Left cardiac atrium (tissue), 4 donors: ENCODE results near the gene PTH2R. TPM values are rescaled to one million over a fixed set of nuclear protein-coding genes. Genes with fewer than 3 reads are reported as not detected.
"Not testable (repeated sequence)": the region's sequence is repeated elsewhere in the genome, so short reads cannot be mapped to it uniquely, and the experiment has no call there.

ENCODE experiments used
- ATAC-seq, 2 donors: fragments of 200-7000 bp; cut with Tn5 transposase; one replicate each; pipeline ENCODE4 v1.9.1; 2020; ENCODE audit warnings: mild to moderate bottlenecking in 2 of 2, moderate library complexity in 2 of 2
- DNase-seq: peaks from one replicate; pipeline ENCODE4 v3.0.0-alpha.2; 2020
- intact Hi-C, 2 donors: fragments of 100-400 bp; cut with DNase I; formaldehyde crosslinking; loops; one replicate each; pipeline versions ENCODE4 v1.14.1 to v1.15.1; 2022 to 2023
- total RNA-seq, 2 donors: library from RNA; stranded (reverse); fragmentation: NEBNext Ultra II Directional; extraction: Animal tissue kit (Norgen Biotek cat#: 25700); gene quantifications; one replicate each; pipeline ENCODE4 v1.2.1, GENCODE V29; 2021
- donor health status: DM: no; HTN: yes; CAD: no.
- donor health status: DM: no; HTN: yes; CAD: no; lungs with severe emphysema.
- donor health status: DM: yes; HTN: yes; CAD: no.
- donor health status: Dilated cardiomyopathy.

The PTH2R gene
- total RNA-seq, 2 donors from 2014 or later, result not detected

- DNase-seq, result no peak
- intact Hi-C loops, result no loop called here
- no peak for ATAC-seq
Measured at GRCh38 chr2:208386541-208386940, 20.1 kb upstream of the PTH2R start.

- intact Hi-C loops, result no loop called here
- DNase-seq, result no peak
- no peak for ATAC-seq
Measured at GRCh38 chr2:208389940-208390339, 16.7 kb upstream of the PTH2R start.

GRCh38 chr2:208392300-208392699 lies 14.3 kb upstream of the PTH2R start:
- DNase-seq (no peak), ATAC-seq (no peak)
- intact Hi-C loops, result no loop called here

GRCh38 chr2:208396796-208397195 lies 9.8 kb upstream of the PTH2R start:
- DNase-seq, intact Hi-C loops, ATAC-seq: not testable (repeated sequence)

GRCh38 chr2:208399201-208399600 lies 7.4 kb upstream of the PTH2R start:
- no peak for ATAC-seq
- DNase-seq, result no peak
- intact Hi-C loops, result no loop called here

GRCh38 chr2:208407667-208408066 lies 1.1 kb downstream of the PTH2R start:
- ATAC-seq (peak; percentile 41 to 67), DNase-seq (no peak)
- intact Hi-C loops, result no loop called here

- ATAC-seq (no peak), DNase-seq (no peak)
- intact Hi-C loops, result no loop called here
Measured at GRCh38 chr2:208413931-208414330, 7.3 kb downstream of the PTH2R start.

GRCh38 chr2:208415255-208415654 lies 8.7 kb downstream of the PTH2R start:
- intact Hi-C loops, result no loop called here
- no peak for ATAC-seq
- no peak for DNase-seq

GRCh38 chr2:208415897-208416296 lies 9.3 kb downstream of the PTH2R start:
- no peak for ATAC-seq
- intact Hi-C loops, result no loop called here
- DNase-seq, result no peak

- no peak for DNase-seq
- ATAC-seq, result no peak
- intact Hi-C loops, result no loop called here
Measured at GRCh38 chr2:208426412-208427045, 19.9 kb downstream of the PTH2R start.

GRCh38 chr2:208437755-208438154 lies 31.2 kb downstream of the PTH2R start:
- DNase-seq, result no peak
- intact Hi-C loops, result no loop called here
- ATAC-seq, result no peak

- no peak for ATAC-seq
- DNase-seq, result no peak
- intact Hi-C loops, result no loop called here
Measured at GRCh38 chr2:208440716-208441115, 34.1 kb downstream of the PTH2R start.

GRCh38 chr2:208441951-208442350 lies 35.4 kb downstream of the PTH2R start:
- intact Hi-C loops, result no loop called here
- DNase-seq (no peak), ATAC-seq (no peak)

GRCh38 chr2:208447447-208447846 lies 40.9 kb downstream of the PTH2R start:
- intact Hi-C loops, ATAC-seq, DNase-seq: not testable (repeated sequence)

GRCh38 chr2:208451061-208451460 lies 44.5 kb downstream of the PTH2R start:
- DNase-seq, result no peak
- no peak for ATAC-seq
- intact Hi-C loops, result no loop called here

GRCh38 chr2:208454861-208455260 lies 48.3 kb downstream of the PTH2R start:
- DNase-seq (no peak), ATAC-seq (no peak)
- intact Hi-C loops, result no loop called here

GRCh38 chr2:208463721-208464120 lies 57.1 kb downstream of the PTH2R start:
- DNase-seq, result no peak
- intact Hi-C loops, result no loop called here
- no peak for ATAC-seq

- intact Hi-C loops, result no loop called here
Measured at GRCh38 chr2:208464205-208464604, 57.6 kb downstream of the PTH2R start.

GRCh38 chr2:208466151-208466919 lies 59.7 kb downstream of the PTH2R start:
- ATAC-seq (peak in 1 of 2 donors; percentile 82), DNase-seq (no peak)
- intact Hi-C loops, result no loop called here

More at GRCh38 chr2:208464205-208464604, 57.6 kb downstream of the PTH2R start:
- ATAC-seq (no peak), DNase-seq (no peak)

- intact Hi-C loops, result no loop called here
Measured at GRCh38 chr2:208466920-208467298, 60.3 kb downstream of the PTH2R start.

GRCh38 chr2:208467564-208467963 lies 61.0 kb downstream of the PTH2R start:
- DNase-seq, result no peak
- no peak for ATAC-seq
- intact Hi-C loops, result no loop called here

More at GRCh38 chr2:208466920-208467298, 60.3 kb downstream of the PTH2R start:
- peak in 1 of 2 donors; percentile 58 for ATAC-seq
- DNase-seq, result no peak
